Measurements from ENCODE around the gene ICAM1.

The ICAM1 gene

GRCh38 chr19:10243606-10244005, 27.3 kb upstream of the ICAM1 start:
- no peak for DNase-seq

- DNase-seq: no peak
Observed at GRCh38 chr19:10245189-10245939, 25.6 kb upstream of the ICAM1 start.

GRCh38 chr19:10246511-10246910, 24.4 kb upstream of the ICAM1 start:
- no peak for DNase-seq

- peak; percentile 89 to 92 (median 92) for DNase-seq
Observed at GRCh38 chr19:10251792-10252694, 18.9 kb upstream of the ICAM1 start, which contains the start of gene MRPL4. Gene MRPL4, plus strand, starts transcription at chr19:10252214. Its CDS starts 40 bp downstream, at chr19:10252254.

GRCh38 chr19:10252707-10253106, 18.2 kb upstream of the ICAM1 start:
- no peak for DNase-seq

- no peak for DNase-seq
Observed at GRCh38 chr19:10254244-10254643, 16.7 kb upstream of the ICAM1 start.

GRCh38 chr19:10255358-10255757, 15.6 kb upstream of the ICAM1 start:
- no peak for DNase-seq

GRCh38 chr19:10256551-10256950, 14.4 kb upstream of the ICAM1 start:
- no peak for DNase-seq

- no peak for DNase-seq
Observed at GRCh38 chr19:10256970-10257615, 13.8 kb upstream of the ICAM1 start.

- no peak for DNase-seq
Observed at GRCh38 chr19:10258080-10258710, 12.7 kb upstream of the ICAM1 start.

- peak; percentile 67 to 83 (median 80) for DNase-seq
Observed at GRCh38 chr19:10259162-10259905, 11.6 kb upstream of the ICAM1 start.

GRCh38 chr19:10260141-10260584, 10.8 kb upstream of the ICAM1 start:
- DNase-seq: peak in 1 of 4 experiments; percentile 33

GRCh38 chr19:10262771-10263170, 8.1 kb upstream of the ICAM1 start:
- no peak for DNase-seq

- no peak for DNase-seq
Observed at GRCh38 chr19:10266706-10267105, 4.2 kb upstream of the ICAM1 start.

GRCh38 chr19:10268071-10268470, 2.8 kb upstream of the ICAM1 start:
- DNase-seq: no peak

GRCh38 chr19:10269333-10270179, 1.4 kb upstream of the ICAM1 start:
- DNase-seq: peak; percentile 66 to 81 (median 79)

- DNase-seq: peak; percentile 27 to 48 (median 36)
Observed at GRCh38 chr19:10270180-10270615, 722 bp upstream of the ICAM1 start.

- DNase-seq: no peak
Observed at GRCh38 chr19:10271543-10272086, 695 bp downstream of the ICAM1 start.

- no peak for DNase-seq
Observed at GRCh38 chr19:10274589-10274988, 3.7 kb downstream of the ICAM1 start.

- no peak for DNase-seq
Observed at GRCh38 chr19:10277795-10278589, 7.1 kb downstream of the ICAM1 start.

All from activated CD4-positive, CD25-positive, alpha-beta regulatory T cell (primary cell).